Activated CD4-positive, alpha-beta T cell treated with anti-CD3 and anti-CD28 coated beads, Interleukin-2, amount 50 U/mL, for 24 hours (primary cell): ENCODE results near the gene MCTP2.

ENCODE experiments used
- DNase-seq, 2 donors: peaks; one replicate each; pipeline ENCODE4 v3.0.0-alpha.2; 2020; ENCODE audit warnings: low read depth in 1 of 2, low spot score in 1 of 2

MCTP2 gene

DNA sequence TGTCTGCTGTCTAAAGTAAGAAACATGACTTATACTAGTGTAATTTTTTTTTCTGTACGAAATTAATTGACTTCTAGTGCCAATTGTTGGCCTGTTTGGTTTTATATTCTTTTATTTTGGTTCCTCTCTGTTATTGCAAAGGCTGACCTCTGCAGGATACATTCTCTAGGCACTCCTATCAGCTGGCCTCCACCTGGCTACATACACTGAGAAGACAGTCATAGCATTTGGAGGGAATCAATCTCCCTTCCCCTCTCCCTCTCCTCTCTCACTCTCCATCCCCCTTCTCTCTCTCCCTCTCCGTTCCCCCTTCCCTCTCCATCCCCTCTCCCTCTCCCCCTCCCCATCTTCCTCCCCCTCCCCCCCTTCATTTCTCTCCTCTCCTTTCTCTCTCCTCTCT is 116.7 kb downstream of the MCTP2 start:
- no peak for DNase-seq

GRCh38 chr15:94351031-94351535 is 119.7 kb downstream of the MCTP2 start:
- no peak for DNase-seq

DNA sequence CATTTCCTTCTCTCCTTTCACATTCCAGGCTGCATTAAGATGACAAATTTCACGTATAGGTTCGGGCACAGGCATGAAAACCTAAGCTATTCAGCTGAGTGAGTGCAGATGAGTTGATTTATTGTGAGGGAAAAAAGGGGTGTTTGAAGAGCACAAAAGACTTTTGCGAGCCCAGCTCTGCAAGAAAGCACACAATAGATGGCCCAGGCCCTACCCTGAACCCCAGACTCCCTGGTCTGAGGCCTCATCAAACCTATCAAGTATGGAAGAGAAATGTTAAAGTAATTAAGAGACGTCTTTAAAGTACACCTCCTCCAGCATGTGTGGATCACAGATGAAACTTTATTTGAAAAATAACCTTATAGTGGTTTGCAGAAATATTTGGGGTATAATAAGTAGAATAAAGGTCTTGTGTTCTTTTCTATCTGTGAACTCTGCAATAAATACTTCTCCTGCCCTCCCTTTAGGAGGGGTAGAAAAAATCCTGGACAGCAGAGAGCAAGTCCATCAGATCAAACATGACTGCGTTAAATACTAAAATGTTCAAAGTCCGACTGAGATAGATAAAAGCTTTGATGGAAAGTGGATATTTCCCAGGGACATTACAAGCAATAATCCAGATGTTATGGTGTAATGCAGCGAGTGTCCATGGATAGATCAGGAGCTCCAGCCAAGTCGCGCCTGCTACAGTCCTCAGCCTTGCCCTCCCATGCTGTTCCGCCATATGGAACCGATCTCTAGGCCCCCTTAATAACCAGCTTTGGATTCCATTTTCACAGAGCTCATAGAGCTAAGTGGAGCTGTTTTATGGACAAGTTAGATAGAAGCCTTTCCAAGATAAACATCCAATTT is 121.5 kb downstream of the MCTP2 start:
- DNase-seq, result no peak

DNA sequence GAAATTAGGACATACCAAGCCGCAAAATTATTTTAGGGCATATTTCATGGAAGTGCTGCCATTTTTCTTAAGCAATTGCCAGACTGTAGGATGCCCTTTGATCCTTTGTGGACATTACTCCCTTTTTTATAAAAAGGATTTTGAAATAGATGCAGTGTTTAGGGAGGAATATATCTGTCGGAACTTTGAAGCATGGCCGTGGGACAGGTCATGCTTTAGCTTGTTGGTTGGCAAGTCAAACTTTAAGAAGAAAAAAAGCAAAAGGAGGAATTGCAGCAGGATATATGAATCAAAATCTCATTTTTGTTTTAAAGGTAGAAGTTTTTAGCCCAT is 122.1 kb downstream of the MCTP2 start:
- no peak for DNase-seq

GRCh38 chr15:94354655-94355054 is 123.3 kb downstream of the MCTP2 start:
- no peak for DNase-seq

DNA sequence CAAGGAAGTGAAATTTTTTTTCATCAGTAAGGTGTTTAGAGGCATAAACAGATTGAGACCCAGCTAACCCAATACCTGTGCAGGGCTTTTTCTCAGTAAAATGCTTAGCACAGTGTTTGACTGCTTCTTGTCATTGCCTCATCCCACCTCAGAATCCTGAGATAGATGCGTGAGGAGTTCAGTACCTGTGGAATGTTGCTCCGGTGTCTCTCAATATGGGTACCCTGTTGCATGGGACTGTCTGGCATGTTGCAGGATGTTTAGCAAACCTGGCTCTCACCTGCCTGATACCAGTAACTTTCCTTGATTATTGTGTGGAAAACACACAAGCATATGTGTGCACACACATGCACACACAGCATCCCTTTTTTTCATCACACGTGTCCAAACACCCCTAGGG is 128.4 kb downstream of the MCTP2 start:
- no peak for DNase-seq

- no peak for DNase-seq
Measured at GRCh38 chr15:94360251-94360685, 128.9 kb downstream of the MCTP2 start.

DNA sequence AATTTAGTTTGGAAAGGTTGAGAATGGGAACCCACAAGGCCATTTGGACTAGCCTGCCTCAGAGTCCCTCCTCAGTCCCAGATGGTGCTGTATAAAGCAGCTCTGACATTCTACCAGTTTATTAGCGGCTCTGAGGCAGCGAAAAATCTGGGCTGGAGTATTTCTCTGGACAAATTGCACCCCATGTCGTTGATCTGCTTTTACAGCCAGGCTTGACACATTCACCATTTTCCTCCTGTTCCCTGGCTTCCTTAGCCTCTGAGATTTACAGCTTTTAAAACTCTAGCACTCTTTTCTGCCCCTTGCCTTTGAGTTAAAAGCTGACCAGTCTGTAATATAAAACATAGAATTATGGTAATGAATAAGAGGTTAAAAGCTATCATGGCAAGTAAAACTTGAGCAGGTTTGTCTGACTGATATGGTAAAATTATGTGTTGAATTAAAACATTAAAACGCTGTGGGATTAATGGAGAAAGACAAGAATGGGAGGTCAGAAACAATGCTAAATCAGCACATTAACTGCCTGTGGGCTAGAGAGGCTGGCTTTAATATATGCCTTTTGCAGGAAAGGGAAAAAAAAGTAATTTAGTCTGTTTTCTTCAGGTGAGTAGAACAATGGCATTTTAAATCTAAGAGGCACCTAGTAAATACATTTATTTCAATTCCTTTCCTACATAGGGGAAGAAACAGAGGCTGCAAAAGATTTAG is 131.2 kb downstream of the MCTP2 start:
- DNase-seq, result no peak

DNA sequence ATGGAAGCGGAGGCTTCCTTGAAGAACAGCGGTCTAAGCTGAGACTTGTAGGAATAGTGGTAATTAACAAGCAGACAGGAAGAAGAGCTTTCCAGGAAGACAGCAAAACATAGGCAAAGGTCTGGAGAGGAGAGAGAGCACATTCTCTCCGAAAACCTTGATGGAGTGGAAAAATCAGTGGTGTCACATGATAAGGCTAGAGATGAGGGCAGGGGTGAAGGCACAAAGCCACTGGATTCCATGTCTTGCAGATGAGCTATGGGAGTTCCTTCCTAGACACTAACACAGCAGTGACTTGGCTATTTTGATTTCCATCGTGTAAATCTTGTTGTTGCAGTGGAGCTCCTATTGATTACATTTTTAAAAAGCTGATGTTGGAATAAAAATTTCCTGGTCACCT is 132.0 kb downstream of the MCTP2 start:
- no peak for DNase-seq

DNA sequence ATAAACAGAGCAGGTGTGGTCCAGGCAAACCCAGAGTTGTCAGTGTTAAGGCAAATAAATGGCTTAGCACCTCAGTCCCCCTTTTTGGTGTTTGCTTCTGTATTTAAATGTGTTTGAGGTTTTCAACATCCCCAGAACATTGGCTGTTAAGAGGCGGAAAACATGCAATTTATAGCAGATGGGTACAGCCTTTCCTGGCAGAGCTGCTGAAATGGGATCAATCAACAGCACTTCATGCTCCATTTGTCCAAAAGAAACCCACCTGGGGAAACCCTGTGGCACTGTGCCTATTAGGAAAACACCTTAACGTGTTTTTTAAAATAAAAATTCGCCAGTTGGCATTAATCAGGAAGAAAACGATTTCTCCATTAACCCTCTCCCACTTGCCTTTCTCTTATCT is 135.4 kb downstream of the MCTP2 start:
- no peak for DNase-seq

- no peak for DNase-seq
Measured at GRCh38 chr15:94367726-94368535, 136.6 kb downstream of the MCTP2 start.

DNA sequence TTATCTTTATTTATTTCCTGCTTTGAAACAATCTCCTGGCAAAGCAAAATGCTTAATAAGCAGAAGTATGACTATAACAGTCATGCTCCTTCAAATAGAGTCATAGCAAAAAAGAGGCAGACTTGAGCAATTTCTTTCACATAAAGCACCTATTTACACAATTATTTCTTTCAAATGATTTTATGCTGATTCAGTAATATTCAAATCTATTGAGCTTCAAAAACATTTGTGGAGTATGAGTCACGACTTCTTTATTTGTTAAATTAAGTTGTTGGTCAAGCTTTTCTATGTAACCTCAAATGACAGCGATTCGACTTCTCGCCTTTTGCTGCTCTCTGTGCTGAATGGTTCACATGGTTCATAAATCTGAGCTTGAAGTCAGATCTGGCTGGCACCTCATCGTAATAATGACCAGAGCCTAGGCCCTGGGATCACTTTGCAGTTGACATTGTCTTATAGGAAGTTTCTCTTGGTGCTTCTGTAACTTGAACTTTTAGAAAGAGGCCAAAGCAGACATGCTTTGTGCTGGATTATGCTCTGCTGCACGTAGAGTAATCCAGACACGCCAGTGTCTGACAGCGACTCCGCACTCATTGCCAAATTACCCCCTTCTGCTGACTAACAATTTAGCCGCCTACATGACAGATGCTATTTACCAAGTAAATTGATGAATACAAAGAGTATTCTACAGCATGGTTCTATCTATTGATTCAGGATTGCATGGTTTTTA is 139.0 kb downstream of the MCTP2 start:
- DNase-seq, result no peak

GRCh38 chr15:94370936-94371285 is 139.6 kb downstream of the MCTP2 start:
- no peak for DNase-seq

DNA sequence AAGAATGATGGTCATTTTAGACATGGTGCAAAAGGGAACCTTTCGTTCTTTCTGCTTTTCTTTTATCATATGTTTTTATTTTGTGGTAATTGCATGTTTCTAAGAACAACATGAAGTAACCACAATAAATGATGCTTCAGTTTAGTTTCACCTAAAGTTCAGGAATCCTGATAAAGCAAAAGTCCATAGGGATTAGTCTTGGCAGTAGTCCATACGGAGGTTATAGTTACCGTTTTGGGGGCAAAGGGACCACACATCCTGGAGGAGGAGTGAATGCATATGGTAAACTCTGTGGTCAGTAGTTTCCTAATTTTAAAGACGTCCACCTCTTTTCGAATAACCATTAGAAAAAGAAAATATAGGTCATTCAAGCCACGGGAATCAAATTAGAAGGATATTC is 141.5 kb downstream of the MCTP2 start:
- DNase-seq, result no peak

GRCh38 chr15:94375997-94376396 is 144.6 kb downstream of the MCTP2 start:
- DNase-seq, result no peak

- DNase-seq, result no peak
Measured at GRCh38 chr15:94379986-94380385, 148.6 kb downstream of the MCTP2 start.

DNA sequence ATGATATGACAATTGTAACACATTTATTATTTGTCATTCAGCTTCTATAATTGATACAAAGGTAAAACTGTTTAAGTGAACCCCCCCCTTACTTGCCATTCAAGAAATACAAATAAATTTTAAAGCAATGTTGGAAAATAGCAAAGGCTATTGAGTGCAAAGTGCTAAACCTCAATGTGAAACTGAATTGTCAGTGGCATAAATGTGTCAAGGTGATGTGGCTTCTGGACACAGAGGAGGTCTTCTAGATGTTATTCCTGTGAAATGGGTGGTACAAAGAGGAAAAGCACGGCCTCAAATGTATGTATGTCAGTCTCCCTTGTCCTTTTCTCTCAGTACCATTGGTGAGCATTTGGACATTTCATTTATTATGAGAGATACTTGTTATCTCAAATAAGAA is 149.4 kb downstream of the MCTP2 start:
- DNase-seq, result no peak

GRCh38 chr15:94381384-94381783 is 150.0 kb downstream of the MCTP2 start:
- DNase-seq, result no peak

DNA sequence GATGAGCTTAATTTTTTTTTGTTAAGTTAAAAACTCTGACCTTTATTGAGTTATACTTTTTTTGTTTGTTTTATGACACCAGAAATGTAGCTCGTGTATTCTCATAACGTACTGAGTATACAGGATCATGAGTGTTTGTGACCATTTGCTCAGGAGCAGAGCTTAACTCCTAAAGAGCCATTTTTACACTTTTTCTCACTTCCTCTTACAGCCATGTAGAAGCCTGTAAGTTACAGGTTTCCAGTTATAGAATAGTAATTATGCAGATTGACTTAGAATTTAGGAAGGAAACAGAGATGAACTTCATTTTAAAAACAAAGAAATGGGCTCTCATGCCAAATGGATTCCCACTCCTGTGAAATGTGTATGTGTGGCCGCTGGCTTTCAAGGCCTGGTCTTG is 151.7 kb downstream of the MCTP2 start:
- DNase-seq, result no peak

DNA sequence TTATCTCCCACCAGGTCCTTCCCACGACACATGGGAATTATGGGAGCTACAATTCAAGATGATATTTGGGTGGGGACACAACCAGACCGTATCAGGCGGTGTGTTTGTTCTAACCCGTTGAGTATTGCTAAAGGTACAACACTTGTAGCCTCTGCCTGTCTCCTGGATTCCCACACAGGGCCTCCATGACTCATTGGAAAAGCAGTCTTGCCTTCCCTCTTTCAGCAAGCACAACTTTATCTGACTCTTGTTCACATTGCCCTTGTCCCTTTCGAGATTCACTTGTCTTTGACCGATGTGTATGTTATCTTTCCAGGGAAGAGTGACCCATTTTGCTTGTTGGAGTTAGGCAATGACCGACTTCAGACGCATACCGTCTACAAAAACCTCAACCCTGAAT is 152.3 kb downstream of the MCTP2 start:
- DNase-seq, result no peak

GRCh38 chr15:94385441-94385840 is 154.1 kb downstream of the MCTP2 start:
- no peak for DNase-seq
